GM12874 (cell line): ENCODE results near the gene SSH3.

Experiments used
- CTCF ChIP-seq: IDR thresholded peaks from 2 replicates; pipeline ENCODE4 v1.5.1; 2011; ENCODE audit warnings: low read depth, mild to moderate bottlenecking, control low read depth, low read length, moderate library complexity; ENCODE audit not compliant: insufficient read depth

SSH3 gene

GRCh38 chr11:67322049-67322448 lies 18.7 kb downstream of the SSH3 start:
- no peak for TF ChIP-seq CTCF

GRCh38 chr11:67323526-67323925 lies 20.2 kb downstream of the SSH3 start:
- TF ChIP-seq CTCF: no peak

- no peak for TF ChIP-seq CTCF
Observed at GRCh38 chr11:67332081-67332691, 28.9 kb downstream of the SSH3 start.

GRCh38 chr11:67337257-67337656 lies 33.9 kb downstream of the SSH3 start:
- no peak for TF ChIP-seq CTCF

- no peak for TF ChIP-seq CTCF
Observed at GRCh38 chr11:67344264-67344663, 40.9 kb downstream of the SSH3 start.

- no peak for TF ChIP-seq CTCF
Observed at GRCh38 chr11:67345247-67345919, 42.1 kb downstream of the SSH3 start.

GRCh38 chr11:67345920-67346819 lies 42.8 kb downstream of the SSH3 start:
- TF ChIP-seq CTCF: peak; percentile 88
